OCI-M2 (cell line): ENCODE measurements around the gene CIDEC.

ENCODE experiments used
- DNase-seq: peaks from one replicate; lab custom pipeline; 2025; ENCODE audit not compliant: unreplicated experiment; lab: John Stamatoyannopoulos, UW

CIDEC gene, protein sequence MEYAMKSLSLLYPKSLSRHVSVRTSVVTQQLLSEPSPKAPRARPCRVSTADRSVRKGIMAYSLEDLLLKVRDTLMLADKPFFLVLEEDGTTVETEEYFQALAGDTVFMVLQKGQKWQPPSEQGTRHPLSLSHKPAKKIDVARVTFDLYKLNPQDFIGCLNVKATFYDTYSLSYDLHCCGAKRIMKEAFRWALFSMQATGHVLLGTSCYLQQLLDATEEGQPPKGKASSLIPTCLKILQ

DNA sequence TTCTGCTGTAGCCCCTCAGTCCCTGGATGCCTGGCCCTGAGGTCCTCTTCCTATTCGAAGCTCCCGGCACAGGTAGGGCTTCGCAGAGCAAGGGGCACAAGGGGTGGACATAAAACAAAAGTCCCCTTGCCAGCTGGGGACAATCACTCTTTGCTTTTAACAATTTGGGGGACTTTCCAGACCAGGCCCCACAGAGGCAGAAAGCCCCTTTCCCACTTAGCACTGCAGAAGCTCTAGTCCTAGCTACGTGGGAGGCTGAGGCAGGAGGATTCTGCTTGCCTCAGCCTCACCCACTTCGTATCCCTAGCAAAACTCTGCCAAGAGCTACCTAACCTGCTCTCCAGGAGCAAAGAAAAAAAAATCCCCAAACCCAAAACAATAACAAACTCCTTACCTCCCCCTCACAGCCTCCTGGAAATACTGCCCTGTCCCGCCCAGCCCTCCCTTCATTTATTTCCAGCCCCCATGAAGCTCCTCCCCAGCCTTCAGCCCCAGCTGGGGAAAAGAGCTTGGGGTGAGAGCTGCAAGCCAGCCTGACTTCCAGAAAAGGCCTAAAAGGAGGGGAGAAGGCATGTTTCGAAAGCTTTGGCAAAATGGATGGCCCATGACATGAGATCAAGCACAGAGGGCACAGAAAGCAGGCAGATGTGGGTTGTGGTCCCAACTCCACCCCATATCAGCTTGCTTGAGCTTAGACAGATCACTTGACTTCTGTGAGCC lies at the start of gene CIDEC:
Gene CIDEC (minus strand): TSS at position 424 of the 720 bp plus-strand sequence. CDS start 1,767 bp downstream, outside the sequence.
- DNase-seq = no peak

GRCh38 chr3:9928158-9928557 lies 48.1 kb upstream of the CIDEC start:
- no peak for DNase-seq

- DNase-seq = no peak
Measured at GRCh38 chr3:9918261-9919038, 38.4 kb upstream of the CIDEC start.

DNA sequence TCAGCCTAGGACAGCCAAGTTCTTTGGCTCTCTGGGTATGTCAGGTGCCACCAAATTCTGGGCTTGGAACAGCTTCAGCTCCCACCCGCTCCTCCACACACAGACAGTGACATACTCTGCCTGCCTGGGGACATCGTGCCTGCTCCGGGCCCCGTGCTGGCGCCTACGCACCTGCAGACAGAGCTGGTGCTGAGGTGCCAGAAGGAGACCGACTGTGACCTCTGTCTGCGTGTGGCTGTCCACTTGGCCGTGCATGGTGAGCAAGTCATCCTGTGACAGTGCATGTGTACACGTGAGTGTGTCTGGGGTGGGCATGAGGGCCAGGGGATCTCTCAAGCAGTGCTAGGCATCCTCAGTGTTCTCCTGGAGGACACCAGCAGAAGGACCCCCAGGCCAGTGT lies 37.8 kb upstream of the CIDEC start:
- DNase-seq = no peak

- DNase-seq = no peak
Measured at GRCh38 chr3:9916734-9917680, 37.0 kb upstream of the CIDEC start, which contains the start of gene IL17RC. TSS of gene IL17RC (plus strand) at chr3:9917098. CDS start at chr3:9917316, 218 bp downstream.

DNA sequence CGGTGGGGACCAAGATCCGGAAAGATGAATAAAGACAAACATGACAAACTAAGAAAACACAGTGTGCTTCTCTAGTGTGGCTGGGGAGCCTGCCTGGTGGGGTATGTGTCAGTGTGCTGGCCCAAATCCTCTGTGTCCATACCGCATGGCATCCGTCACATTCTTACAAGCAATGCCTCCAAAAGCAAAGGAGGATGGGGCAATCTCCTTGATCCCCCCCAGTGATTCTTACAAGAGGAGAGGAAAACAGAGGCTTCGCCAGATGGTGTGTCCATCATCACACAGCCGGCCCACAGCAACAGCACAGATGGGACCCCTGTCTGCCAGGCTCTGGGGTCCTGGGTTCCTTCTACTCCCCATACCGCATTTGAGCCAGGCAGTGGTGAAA lies 36.3 kb upstream of the CIDEC start:
- no peak for DNase-seq

- no peak for DNase-seq
Measured at GRCh38 chr3:9915254-9916141, 35.4 kb upstream of the CIDEC start.

DNA sequence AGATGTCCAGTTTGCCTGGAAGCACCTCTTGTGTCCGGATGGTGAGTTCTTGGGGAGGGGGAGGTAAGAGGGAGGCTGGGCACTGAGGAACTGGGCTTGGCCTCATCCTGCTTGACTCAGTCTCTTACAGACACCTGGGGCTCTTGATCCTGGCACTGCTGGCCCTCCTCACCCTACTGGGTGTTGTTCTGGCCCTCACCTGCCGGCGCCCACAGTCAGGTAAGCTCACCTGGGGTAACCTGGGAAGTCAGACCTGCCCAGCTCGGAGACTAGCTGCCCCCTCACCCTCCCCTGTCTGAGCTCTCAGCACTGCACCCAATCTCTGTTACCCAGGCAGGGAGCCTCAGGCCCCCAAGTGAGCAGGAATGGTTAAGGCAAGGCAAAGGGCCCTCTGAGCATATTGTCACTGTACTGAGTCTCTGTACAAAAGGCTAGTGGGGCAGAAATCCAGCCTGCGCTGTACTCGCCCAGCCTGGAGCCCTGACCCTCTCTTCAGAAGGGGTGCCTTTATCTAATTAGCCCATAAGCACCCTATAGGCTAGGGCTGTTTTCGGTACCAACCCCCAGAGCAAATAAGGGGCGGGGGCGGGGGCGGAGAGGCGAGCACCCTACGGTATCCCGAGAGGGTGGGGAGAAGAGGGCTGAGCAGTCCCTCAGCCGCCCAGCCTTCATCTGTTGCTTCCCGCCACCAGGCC lies 34.7 kb upstream of the CIDEC start:
- DNase-seq = no peak

DNA sequence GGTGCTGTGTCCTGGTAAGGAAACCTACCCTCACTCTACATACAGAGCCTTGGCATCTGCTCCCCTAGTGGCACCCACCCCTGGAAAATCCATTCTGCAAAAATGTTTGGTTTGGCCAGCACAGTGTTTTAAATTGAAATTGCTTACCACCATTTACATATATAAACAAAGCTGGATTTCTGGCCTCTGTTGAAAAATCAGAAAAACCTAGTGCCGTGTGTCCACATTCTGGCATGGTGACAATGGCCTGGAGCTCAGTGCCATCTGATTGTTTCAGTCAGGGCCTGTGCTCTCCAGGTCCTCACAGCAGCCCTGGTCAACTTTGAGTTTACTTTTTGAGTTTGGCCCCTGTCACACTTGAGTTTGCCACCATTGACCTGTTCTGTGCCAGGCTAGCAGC lies 34.0 kb upstream of the CIDEC start:
- DNase-seq = no peak

- DNase-seq = no peak
Measured at GRCh38 chr3:9913601-9914000, 33.5 kb upstream of the CIDEC start.

DNA sequence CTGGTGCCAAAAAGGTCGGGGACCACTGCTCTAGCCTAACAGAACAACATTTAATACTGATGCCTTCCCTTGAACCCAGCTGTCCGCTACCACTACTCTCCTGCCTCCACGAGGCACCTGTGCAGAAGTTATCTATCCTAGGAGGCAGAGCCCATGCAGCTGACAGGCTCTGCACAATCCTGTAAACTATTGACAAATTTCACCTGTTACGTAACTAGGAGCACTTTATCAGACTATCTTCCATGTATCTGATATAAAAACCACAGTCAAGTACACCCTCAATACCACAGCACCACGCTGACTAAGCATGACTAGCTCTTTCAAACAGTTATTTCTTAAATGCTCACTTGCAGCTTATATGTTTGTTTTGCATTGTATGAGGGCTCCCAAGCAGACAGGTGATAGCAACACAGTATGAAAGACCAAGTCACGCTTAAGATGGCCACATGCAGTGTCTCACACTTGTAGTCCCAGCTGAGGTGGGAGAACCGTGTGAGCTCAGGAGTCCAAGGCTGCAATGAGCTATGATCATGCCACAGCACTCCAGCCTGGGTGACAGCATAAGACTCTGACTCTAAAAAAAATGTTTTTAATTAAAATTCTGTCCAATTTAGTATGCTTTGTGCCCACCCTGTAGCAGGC lies 32.4 kb upstream of the CIDEC start:
- no peak for DNase-seq

DNA sequence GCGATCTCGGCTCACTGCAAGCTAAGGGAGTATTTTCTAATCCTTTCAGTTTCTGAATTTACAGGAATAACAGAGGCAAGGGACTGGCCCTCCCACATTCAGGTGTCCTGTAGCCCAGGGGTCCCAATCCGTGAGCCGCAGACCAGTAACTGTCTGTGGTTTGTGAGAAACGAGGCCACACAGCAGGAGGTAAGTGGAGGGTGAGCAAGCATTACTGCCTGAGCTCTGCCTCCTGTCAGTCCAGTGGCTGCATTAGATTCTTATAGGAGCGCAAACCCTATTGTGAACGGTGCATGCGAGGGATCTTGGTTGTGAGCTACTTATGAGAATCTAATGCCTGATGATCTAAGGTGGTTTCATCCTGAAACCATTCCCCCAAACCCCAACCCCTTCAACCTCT lies 31.8 kb upstream of the CIDEC start:
- DNase-seq = no peak

DNA sequence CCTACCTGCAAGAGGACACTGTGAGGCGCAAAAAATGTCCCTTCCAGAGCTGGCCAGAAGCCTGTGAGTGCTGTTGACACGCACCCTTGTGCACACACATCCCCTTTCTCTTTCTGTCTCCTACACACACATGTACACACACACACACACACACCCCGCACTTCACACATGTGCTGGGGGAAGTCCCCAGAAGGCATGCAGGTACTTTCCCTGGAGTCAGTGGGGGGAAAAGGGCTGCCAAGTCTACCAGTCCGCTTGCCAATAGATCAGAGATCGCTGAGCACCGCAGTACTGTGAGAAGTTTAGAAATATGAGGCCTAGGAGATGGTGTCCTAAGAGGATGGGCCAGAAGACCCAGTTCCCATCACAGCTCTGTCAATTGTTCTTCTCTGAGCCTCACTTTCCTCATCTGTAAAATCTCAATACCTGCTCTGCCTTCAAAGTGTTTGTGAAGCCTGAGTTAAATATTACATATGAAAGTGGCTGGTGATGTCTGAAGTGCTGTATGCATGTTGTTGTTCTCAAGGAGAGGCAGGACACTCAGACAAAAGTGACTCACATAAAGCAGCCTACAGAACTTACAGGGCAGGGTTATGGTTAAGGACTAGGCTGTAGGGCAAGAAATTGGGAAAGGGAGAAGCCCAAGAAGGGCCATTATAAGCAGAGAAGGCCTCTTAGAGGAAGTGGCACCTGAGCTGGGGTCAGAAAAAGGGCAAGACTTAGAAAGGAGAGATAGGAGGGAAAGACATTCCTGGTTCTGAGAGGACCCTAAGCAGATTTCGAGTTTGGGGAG lies 29.4 kb upstream of the CIDEC start:
- no peak for DNase-seq

DNA sequence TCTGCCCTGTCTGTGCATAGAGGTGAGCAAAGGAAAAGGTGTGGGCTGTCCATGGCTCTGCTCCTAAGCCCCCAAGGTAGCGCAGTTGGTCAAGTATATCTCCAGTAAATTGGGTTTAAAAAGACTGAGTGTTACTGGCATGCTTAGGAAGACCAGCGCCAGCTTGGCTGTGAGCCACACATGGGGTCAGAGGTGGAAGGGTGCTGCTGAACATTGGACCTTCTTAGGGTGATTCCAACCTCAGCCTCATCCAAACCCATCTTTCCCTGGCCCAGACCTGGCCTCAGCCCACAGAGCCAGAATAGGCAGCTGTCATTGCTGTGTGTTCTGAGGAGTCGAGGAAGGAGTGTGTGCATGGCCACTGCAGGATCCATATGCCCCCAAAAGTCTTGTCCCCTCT lies 28.2 kb upstream of the CIDEC start:
- DNase-seq = no peak

- no peak for DNase-seq
Measured at GRCh38 chr3:9906480-9906879, 26.4 kb upstream of the CIDEC start.

DNA sequence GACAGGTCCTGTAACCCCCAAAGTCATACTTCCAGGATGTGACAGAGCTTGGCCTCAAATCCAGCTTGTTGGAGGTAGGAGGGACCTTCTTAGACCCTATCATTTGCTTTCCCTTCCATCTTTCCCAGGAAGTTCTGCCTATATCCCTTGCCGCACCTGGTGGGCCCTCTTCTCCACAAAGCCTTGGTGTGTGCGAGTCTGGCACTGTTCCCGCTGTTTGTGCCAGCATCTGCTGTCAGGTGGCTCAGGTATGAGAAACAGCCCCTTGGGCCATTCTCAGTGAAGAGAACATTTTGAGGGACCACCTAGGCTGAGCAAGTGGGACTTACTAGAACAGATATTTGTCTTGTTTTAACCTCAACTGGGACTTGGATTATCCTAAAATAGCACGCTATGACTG lies 23.9 kb upstream of the CIDEC start:
- no peak for DNase-seq

DNA sequence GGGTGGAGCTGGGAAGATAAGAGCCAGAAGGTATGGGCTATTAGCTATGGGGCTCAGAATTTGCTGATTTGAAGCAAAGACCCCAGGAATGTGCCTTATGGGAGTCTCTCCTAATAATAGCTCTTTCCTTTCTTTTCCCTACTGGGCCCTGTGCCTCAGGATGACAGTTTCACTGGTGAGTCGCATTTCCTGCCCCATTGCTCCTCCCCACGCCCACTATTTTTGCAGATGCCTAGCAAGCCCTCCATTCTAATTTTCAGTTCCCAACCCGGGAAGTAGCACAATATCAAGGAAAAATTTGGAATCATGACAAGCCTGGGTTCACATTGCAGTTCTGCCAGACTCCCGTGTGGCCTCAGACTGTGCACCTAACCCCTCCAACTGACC lies 23.2 kb upstream of the CIDEC start:
- no peak for DNase-seq
